ENCODE results near the gene PICK1. TPM values are rescaled to one million over a fixed set of nuclear protein-coding genes. Genes with fewer than 3 reads are reported as not detected.
"Not testable (repeated sequence)": the region's sequence is repeated elsewhere in the genome, so short reads cannot be mapped to it uniquely, and the experiment has no call there.

PICK1 gene
- total and polyA plus RNA-seq, 2 donors from 2014 or later: 28.4 to 43.4 TPM

GRCh38 chr22:38112381-38112780 is 55.2 kb downstream of the PICK1 start:
- no peaks in the 10 kb centered on the region for H3K36me3 ChIP-seq (ENCODE audit: control insufficient read depth in 2 of 3, insufficient read depth in 3 of 3, low read length in 3 of 3)
- no peak overlapping the region for H3K9ac ChIP-seq (ENCODE audit: low read length in 3 of 3)
- H3K4me3 ChIP-seq (ENCODE audit: low read length in 3 of 3): no peak overlapping the region
- no peaks in the 10 kb centered on the region for H3K9me3 ChIP-seq (ENCODE audit: control insufficient read depth in 2 of 3, insufficient read depth in 1 of 3, low read length in 3 of 3)
- DNase-seq (peak in 1 of 5 donors; percentile 62), FAIRE-seq (no peak)
- TF ChIP-seq CTCF (IDR thresholded peaks at IDR 0.05; ENCODE audit: borderline replicate concordance, extremely low read depth, insufficient read depth): no peak
- H3K27me3 ChIP-seq (ENCODE audit: control insufficient read depth, insufficient read depth, low read length): no peaks in the 10 kb centered on the region
- intact Hi-C loops (cut with DNase I): no loop called here
- H3K4me1 ChIP-seq (ENCODE audit: control insufficient read depth in 2 of 3, insufficient read depth in 2 of 3, low read depth in 1 of 3, low read length in 3 of 3): peaks cover 0 to 13% (median 8%) of the 10 kb centered on the region in 3 donors
- peak overlapping the region in 1 of 2 donors; percentile 82 for H3K27ac ChIP-seq (ENCODE audit: low read depth in 2 of 2, low read length in 2 of 2)

GRCh38 chr22:38114484-38115398 is 57.5 kb downstream of the PICK1 start:
- FAIRE-seq: no peak
- peak; percentile 84 for TF ChIP-seq CTCF (IDR thresholded peaks at IDR 0.05; ENCODE audit: borderline replicate concordance, extremely low read depth, insufficient read depth)
- Histone ChIP-seq H3K27ac (ENCODE audit: low read depth in 2 of 2, low read length in 2 of 2) (no peak overlapping the region), H3K9ac (ENCODE audit: low read length in 3 of 3) (no peak overlapping the region), H3K4me3 (ENCODE audit: low read length in 3 of 3) (no peak overlapping the region), H3K9me3 (ENCODE audit: control insufficient read depth in 2 of 3, insufficient read depth in 1 of 3, low read length in 3 of 3) (no peaks in the 10 kb centered on the region), H3K27me3 (ENCODE audit: control insufficient read depth, insufficient read depth, low read length) (no peaks in the 10 kb centered on the region), H3K4me1 (ENCODE audit: control insufficient read depth in 2 of 3, insufficient read depth in 2 of 3, low read depth in 1 of 3, low read length in 3 of 3) (peaks cover 0 to 11% (median 8%) of the 10 kb centered on the region in 3 donors), H3K36me3 (ENCODE audit: control insufficient read depth in 2 of 3, insufficient read depth in 3 of 3, low read length in 3 of 3) (no peaks in the 10 kb centered on the region)
- peak; percentile 81 to 93 (median 87) for DNase-seq
- intact Hi-C loops (cut with DNase I): no loop called here

- no peak overlapping the region for H3K9ac ChIP-seq (ENCODE audit: low read length in 3 of 3)
- H3K27me3 ChIP-seq (ENCODE audit: control insufficient read depth, insufficient read depth, low read length): no peaks in the 10 kb centered on the region
- peaks cover 0 to 11% (median 7%) of the 10 kb centered on the region in 3 donors for H3K4me1 ChIP-seq (ENCODE audit: control insufficient read depth in 2 of 3, insufficient read depth in 2 of 3, low read depth in 1 of 3, low read length in 3 of 3)
- H3K36me3 ChIP-seq (ENCODE audit: control insufficient read depth in 2 of 3, insufficient read depth in 3 of 3, low read length in 3 of 3): no peaks in the 10 kb centered on the region
- H3K9me3 ChIP-seq (ENCODE audit: control insufficient read depth in 2 of 3, insufficient read depth in 1 of 3, low read length in 3 of 3): no peaks in the 10 kb centered on the region
- intact Hi-C loops (cut with DNase I): no loop called here
- peak in 1 of 5 donors; percentile 72 for DNase-seq
- FAIRE-seq: no peak
- no peak overlapping the region for H3K27ac ChIP-seq (ENCODE audit: low read depth in 2 of 2, low read length in 2 of 2)
- H3K4me3 ChIP-seq (ENCODE audit: low read length in 3 of 3): no peak overlapping the region
- TF ChIP-seq CTCF (IDR thresholded peaks at IDR 0.05; ENCODE audit: borderline replicate concordance, extremely low read depth, insufficient read depth): no peak
These were observed 58.4 kb downstream of the PICK1 start for GRCh38 chr22:38115423-38116205.

GRCh38 chr22:38117556-38117955 is 60.4 kb downstream of the PICK1 start:
- intact Hi-C loops (cut with DNase I); H3K9ac ChIP-seq (ENCODE audit: low read length in 3 of 3); H3K36me3 ChIP-seq (ENCODE audit: control insufficient read depth in 2 of 3, insufficient read depth in 3 of 3, low read length in 3 of 3); DNase-seq; FAIRE-seq; H3K9me3 ChIP-seq (ENCODE audit: control insufficient read depth in 2 of 3, insufficient read depth in 1 of 3, low read length in 3 of 3); H3K27me3 ChIP-seq (ENCODE audit: control insufficient read depth, insufficient read depth, low read length); H3K4me1 ChIP-seq (ENCODE audit: control insufficient read depth in 2 of 3, insufficient read depth in 2 of 3, low read depth in 1 of 3, low read length in 3 of 3); H3K4me3 ChIP-seq (ENCODE audit: low read length in 3 of 3); H3K27ac ChIP-seq (ENCODE audit: low read depth in 2 of 2, low read length in 2 of 2): not testable (repeated sequence)
